HepG2 (cell line): ENCODE measurements around the gene WWP2. TPM values are rescaled to one million over a fixed set of nuclear protein-coding genes. Genes with fewer than 3 reads are reported as not detected.

Experiments
- DPF2 ChIP-seq: sonication (generic); formaldehyde crosslinking; IDR thresholded peaks from 2 replicates; pipeline ENCODE4 v1.4.0; 2020; ENCODE audit warnings: mild to moderate bottlenecking, low read depth, missing genetic modification reagents, borderline replicate concordance
- KMT2B ChIP-seq: IDR thresholded peaks from 2 replicates; pipeline ENCODE4 v1.6.1; 2016; ENCODE audit warnings: missing genetic modification reagents, missing compliant biosample characterization
- MED13 ChIP-seq: sonication (generic); formaldehyde crosslinking; IDR thresholded peaks from 2 replicates; pipeline ENCODE4 v1.5.0; 2020; ENCODE audit warnings: missing genetic modification reagents
- NFIB ChIP-seq: sonication (generic); formaldehyde crosslinking; IDR thresholded peaks from 2 replicates; pipeline ENCODE4 v1.9.0; 2021; ENCODE audit warnings: missing genetic modification reagents, mild to moderate bottlenecking, borderline replicate concordance
- POLR2AphosphoS2 ChIP-seq: IDR thresholded peaks from 2 replicates; pipeline ENCODE4 v1.6.1; 2011; ENCODE audit warnings: low read depth, low read length, improper control_type of control experiment
- RFXANK ChIP-seq: IDR thresholded peaks from 2 replicates; pipeline ENCODE4 v1.6.1; 2016
- ZFP36L1 ChIP-seq: sonication (generic); formaldehyde crosslinking; IDR thresholded peaks from 2 replicates; pipeline ENCODE4 v1.8.0; 2022; ENCODE audit warnings: mild to moderate bottlenecking, missing genetic modification reagents, moderate library complexity
- ZNF20 ChIP-seq: sonication (generic); formaldehyde crosslinking; IDR thresholded peaks from 2 replicates; pipeline ENCODE4 v1.4.0; 2020; ENCODE audit warnings: mild to moderate bottlenecking, moderate library complexity, missing genetic modification reagents
- ZNF274 ChIP-seq: sonication (generic); formaldehyde crosslinking; IDR thresholded peaks from 2 replicates; pipeline ENCODE4 v1.5.1; 2020; ENCODE audit warnings: mild to moderate bottlenecking, missing genetic modification reagents
- ZNF547 ChIP-seq: sonication (generic); formaldehyde crosslinking; IDR thresholded peaks from 2 replicates; pipeline ENCODE4 v1.5.1; 2020; ENCODE audit warnings: mild to moderate bottlenecking, missing genetic modification reagents
- polyA plus RNA-seq, 8 experiments: library from polyadenylated mRNA; depleted of rRNA in 3 of 8; stranded (reverse) in 7 of 8; unstranded in 1 of 8; fragments of >200 nt; fragmentation: Illumina TruSeq in 4 of 8; extraction: Trizol in 4 of 8; gene quantifications; 2 replicates each; pipeline versions ENCODE4 v1.2.1 to v1.2.3, GENCODE V29; 2011 to 2016; ENCODE audit warnings: low read depth in 4 of 8, missing spikeins in 1 of 8, mixed read lengths in 1 of 8; ENCODE audit not compliant: insufficient read depth in 1 of 8
- total RNA-seq, 5 experiments: library from RNA; depleted of rRNA; stranded (reverse); fragments of >200 nt; fragmentation: Illumina TruSeq; extraction: Trizol; gene quantifications; 2 replicates each; pipeline ENCODE4 v1.2.3, GENCODE V29; 2016; ENCODE audit warnings: low read depth in 1 of 5
- TF ChIP-seq, protein P1 (sequence below): sonication (generic); formaldehyde crosslinking; IDR thresholded peaks from 2 replicates; pipeline ENCODE4 v1.5.1; 2020; ENCODE audit warnings: mild to moderate bottlenecking, missing genetic modification reagents
- TF ChIP-seq, protein P2 (sequence below): sonication (generic); formaldehyde crosslinking; IDR thresholded peaks from 2 replicates; pipeline ENCODE4 v1.8.0; 2022; ENCODE audit warnings: mild to moderate bottlenecking, missing genetic modification reagents, borderline replicate concordance
- TF ChIP-seq, protein P3 (sequence below): IDR thresholded peaks from 2 replicates; pipeline ENCODE4 v1.6.1; 2016; ENCODE audit warnings: missing biosample characterization, missing genetic modification reagents, low read depth
- TF ChIP-seq, protein P4 (sequence below): IDR thresholded peaks from 2 replicates; pipeline ENCODE4 v1.6.1; 2016; ENCODE audit warnings: mild to moderate bottlenecking

Gene WWP2
- total and polyA plus RNA-seq, 2 of the 13 experiments (the other 11 are each of a cell fraction or from before 2014, with no cell fraction given) = 11.4 to 28.2 TPM

DNA sequence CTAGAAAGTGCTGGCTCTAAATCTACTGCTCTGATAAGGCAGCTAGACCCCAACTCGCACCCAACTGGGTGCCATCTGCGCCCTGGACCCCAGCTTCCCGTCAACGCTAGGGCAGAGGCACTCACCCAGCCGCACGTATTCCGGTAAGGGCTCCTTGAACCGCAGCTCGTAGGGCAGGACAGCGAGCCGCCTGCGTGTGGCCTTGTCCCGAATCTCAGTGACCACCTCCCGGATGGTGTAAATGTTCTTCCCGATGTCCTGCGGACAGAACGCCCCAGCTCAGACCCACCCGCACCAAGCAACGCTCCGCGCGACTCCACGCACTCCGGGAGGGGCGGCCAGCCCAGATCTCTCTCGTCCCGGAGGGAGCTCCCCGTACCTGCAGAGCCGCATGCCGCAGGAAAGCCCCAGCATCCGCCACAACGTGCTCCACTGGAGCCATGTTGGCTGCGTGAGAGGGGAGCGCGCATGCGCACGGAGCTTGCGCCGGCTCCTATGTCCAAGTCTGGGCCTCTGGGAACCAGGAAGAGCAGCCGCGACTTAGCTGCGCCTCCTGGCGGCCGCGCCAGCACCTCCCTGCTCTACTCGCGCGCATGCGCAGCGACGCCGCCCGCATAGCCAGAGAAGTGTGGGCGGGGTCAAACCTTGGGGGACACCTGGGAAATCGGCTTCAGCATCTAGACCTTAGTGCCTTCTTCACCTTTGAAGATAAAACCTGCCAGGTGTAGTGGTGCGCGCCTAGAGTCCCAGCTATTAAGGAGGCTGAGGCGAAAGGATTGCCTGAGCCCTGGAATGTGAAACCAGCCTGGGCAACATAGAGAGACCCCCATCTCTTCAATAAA lies 7.4 kb upstream of the WWP2 start, which contains the start of gene NOB1 (continued):
- 0 out of 2 replicates have a peak, but pooled peaks have one; percentile 70 for TF ChIP-seq ZNF20 (CRISPR knock-in tag)
- no peak; the same call in 1 of the 2 replicates for TF ChIP-seq MED13 (CRISPR knock-in tag)
- 0 out of 2 replicates have a peak, but pooled peaks have one; percentile 37 for TF ChIP-seq NFIB (CRISPR knock-in tag)
- TF ChIP-seq ZFP36L1 (CRISPR knock-in tag) = peak; percentile 96; the same call in 1 of the 2 replicates
- no peak for TF ChIP-seq RFXANK (CRISPR knock-in tag)
- peak; percentile 69; the same call in 1 of the 2 replicates for TF ChIP-seq KMT2B (CRISPR knock-in tag)
- peak; percentile 50; the same call in 1 of the 2 replicates for TF ChIP-seq DPF2 (CRISPR knock-in tag)
- TF ChIP-seq ZNF547 (CRISPR knock-in tag) = peak; percentile 96
- TF ChIP-seq, protein P1, sequence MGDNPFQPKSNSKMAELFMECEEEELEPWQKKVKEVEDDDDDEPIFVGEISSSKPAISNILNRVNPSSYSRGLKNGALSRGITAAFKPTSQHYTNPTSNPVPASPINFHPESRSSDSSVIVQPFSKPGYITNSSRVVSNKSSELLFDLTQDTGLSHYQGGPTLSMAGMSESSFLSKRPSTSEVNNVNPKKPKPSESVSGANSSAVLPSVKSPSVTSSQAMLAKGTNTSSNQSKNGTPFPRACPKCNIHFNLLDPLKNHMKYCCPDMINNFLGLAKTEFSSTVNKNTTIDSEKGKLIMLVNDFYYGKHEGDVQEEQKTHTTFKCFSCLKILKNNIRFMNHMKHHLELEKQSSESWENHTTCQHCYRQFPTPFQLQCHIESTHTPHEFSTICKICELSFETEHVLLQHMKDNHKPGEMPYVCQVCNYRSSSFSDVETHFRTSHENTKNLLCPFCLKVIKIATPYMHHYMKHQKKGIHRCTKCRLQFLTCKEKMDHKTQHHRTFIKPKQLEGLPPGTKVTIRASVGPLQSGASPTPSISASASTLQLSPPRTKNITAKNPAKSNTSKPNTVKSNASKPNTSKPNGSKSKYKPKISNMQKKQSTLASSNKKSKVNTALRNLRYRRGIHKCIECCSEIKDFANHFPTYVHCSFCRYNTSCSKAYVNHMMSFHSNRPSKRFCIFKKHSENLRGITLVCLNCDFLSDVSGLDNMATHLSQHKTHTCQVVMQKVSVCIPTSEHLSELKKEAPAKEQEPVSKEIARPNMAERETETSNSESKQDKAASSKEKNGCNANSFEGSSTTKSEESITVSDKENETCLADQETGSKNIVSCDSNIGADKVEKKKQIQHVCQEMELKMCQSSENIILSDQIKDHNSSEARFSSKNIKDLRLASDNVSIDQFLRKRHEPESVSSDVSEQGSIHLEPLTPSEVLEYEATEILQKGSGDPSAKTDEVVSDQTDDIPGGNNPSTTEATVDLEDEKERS = peak; percentile 87
- no peak for TF ChIP-seq POLR2AphosphoS2
- TF ChIP-seq, protein P2, sequence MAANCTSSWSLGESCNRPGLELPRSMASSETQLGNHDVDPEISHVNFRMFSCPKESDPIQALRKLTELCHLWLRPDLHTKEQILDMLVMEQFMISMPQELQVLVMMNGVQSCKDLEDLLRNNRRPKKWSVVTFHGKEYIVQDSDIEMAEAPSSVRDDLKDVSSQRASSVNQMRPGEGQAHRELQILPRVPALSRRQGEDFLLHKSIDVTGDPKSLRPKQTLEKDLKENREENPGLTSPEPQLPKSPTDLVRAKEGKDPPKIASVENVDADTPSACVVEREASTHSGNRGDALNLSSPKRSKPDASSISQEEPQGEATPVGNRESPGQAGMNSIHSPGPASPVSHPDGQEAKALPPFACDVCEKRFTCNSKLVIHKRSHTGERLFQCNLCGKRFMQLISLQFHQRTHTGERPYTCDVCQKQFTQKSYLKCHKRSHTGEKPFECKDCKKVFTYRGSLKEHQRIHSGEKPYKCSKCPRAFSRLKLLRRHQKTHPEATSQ (CRISPR knock-in tag) = peak; percentile 98
- TF ChIP-seq ZNF274 (CRISPR knock-in tag) = peak; percentile 98
- TF ChIP-seq, protein P3, sequence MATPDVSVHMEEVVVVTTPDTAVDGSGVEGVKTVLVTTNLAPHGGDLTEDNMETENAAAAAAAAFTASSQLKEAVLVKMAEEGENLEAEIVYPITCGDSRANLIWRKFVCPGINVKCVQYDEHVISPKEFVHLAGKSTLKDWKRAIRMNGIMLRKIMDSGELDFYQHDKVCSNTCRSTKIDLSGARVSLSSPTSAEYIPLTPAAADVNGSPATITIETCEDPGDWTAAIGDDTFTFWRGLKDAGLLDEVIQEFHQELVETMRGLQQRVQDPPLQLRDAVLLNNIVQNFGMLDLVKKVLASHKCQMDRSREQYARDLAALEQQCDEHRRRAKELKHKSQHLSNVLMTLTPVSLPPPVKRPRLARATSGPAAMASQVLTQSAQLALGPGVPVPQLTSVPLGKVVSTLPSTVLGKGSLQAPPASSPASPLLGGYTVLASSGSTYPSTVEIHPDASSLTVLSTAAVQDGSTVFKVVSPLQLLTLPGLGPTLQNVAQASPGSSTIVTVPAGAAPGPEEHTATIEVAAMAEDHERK (CRISPR knock-in tag) = no peak; the same call in 1 of the 2 replicates
- TF ChIP-seq, protein P4, sequence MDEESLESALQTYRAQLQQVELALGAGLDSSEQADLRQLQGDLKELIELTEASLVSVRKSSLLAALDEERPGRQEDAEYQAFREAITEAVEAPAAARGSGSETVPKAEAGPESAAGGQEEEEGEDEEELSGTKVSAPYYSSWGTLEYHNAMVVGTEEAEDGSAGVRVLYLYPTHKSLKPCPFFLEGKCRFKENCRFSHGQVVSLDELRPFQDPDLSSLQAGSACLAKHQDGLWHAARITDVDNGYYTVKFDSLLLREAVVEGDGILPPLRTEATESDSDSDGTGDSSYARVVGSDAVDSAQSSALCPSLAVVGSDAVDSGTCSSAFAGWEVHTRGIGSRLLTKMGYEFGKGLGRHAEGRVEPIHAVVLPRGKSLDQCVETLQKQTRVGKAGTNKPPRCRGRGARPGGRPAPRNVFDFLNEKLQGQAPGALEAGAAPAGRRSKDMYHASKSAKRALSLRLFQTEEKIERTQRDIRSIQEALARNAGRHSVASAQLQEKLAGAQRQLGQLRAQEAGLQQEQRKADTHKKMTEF (CRISPR knock-in tag) = peak; percentile 97
